ENCODE measurements around the gene SLC4A5.
"Not testable (repeated sequence)": the region's sequence is repeated elsewhere in the genome, so short reads cannot be mapped to it uniquely, and the experiment has no call there.

DNA sequence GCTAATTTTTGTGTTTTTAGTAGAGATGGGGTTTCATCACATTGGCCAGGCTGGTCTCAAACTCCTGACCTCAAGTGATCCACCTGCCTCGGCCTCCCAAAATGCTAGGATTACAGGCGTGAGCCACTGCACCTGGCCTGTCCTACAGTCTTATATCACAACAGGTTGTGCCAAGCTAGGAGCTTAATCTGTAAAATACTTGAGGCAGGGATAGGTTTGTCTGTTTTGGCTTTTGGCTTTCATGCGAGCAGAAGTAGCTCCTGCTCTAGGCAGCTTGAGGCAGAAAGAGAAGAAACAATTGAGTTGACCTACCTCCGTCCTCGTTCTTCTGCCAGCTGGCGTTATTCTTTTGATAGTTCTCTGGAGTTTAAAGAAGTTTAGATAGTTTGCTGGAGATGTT lies 127.4 kb downstream of the SLC4A5 start:
- not testable (repeated sequence) for TF ChIP-seq POLR2A (IDR thresholded peaks at IDR 0.05; ENCODE audit: low read depth, low read length)
- peak; percentile 32; the same call in 1 of the 2 replicates for TF ChIP-seq POLR2AphosphoS5 (IDR thresholded peaks at IDR 0.05; ENCODE audit: low read depth, low read length)
